SK-N-SH (cell line): ENCODE data around the gene PFKM. TPM values are rescaled to one million over a fixed set of nuclear protein-coding genes. Genes with fewer than 3 reads are reported as not detected.
A peak's percentile ranks its signal among the peaks of the same experiment; 100 is the strongest.

ENCODE experiments used
- CTCF ChIA-PET: fragments of 300-600, 350-600 bp; formaldehyde crosslinking; extraction: SDS; loops from one replicate; lab custom pipeline; 2021; lab: Yijun Ruan, JAX
- POLR2A ChIA-PET: fragments of 350-600 bp; sonication (Branson Sonifier 250); formaldehyde crosslinking; extraction: SDS; loops from one replicate; lab custom pipeline; 2020; ENCODE audit warnings: antibody characterized with exemption, inconsistent platforms; lab: Yijun Ruan, JAX
- DNase-seq: peaks from one replicate; pipeline ENCODE4 v3.0.0; 2012
- H2AFZ ChIP-seq: fragments of 200-600 bp; sonication (generic); 2 replicates; pipeline ENCODE4 v1.8.1; 2016; ENCODE audit warnings: antibody characterized with exemption, mild to moderate bottlenecking, low read depth
- H3F3A ChIP-seq: fragments of 200-600 bp; sonication (generic); replicated peaks from 2 replicates; pipeline ENCODE3; 2016; ENCODE audit warnings: antibody characterized with exemption, mild to moderate bottlenecking; ENCODE audit not compliant: insufficient read depth
- H3K27ac ChIP-seq, 2 experiments: fragments of 200-500 bp in 1 of 2; fragments of 200-600 bp in 1 of 2; sonication (Bioruptor generic) in 1 of 2; sonication (generic), shearing (Covaris generic) in 1 of 2; 2 replicates each; pipeline versions ENCODE4 v1.5.1 to v1.6.1; 2014 to 2016; ENCODE audit warnings: low read depth in 2 of 2, inconsistent platforms in 1 of 2, low read length in 1 of 2, mild to moderate bottlenecking in 1 of 2, mixed read lengths in 1 of 2
- H3K27me3 ChIP-seq: fragments of 200-600 bp; sonication (generic), shearing (Covaris generic); 2 replicates; pipeline ENCODE4 v1.6.1; 2016; ENCODE audit warnings: mixed run types; ENCODE audit not compliant: insufficient read depth
- H3K36me3 ChIP-seq, 2 experiments: fragments of 200-500 bp in 1 of 2; fragments of 200-600 bp in 1 of 2; sonication (Bioruptor generic) in 1 of 2; sonication (generic) in 1 of 2; replicated peaks in 1 of 2; 2 replicates each; pipeline versions ENCODE3 to v1.5.1; 2014 to 2016; ENCODE audit warnings: low read length in 1 of 2, mild to moderate bottlenecking in 1 of 2; ENCODE audit not compliant: insufficient read depth in 2 of 2, control insufficient read depth in 1 of 2
- H3K4me1 ChIP-seq, 2 experiments: fragments of 200-500 bp in 1 of 2; fragments of 200-600 bp in 1 of 2; sonication (Bioruptor generic) in 1 of 2; sonication (generic), shearing (Covaris generic) in 1 of 2; 2 replicates each; pipeline versions ENCODE4 v1.5.1 to v1.6.1; 2014 to 2016; ENCODE audit warnings: low read depth in 1 of 2, low read length in 1 of 2, mixed run types in 1 of 2; ENCODE audit not compliant: insufficient read depth in 2 of 2, control insufficient read depth in 1 of 2
- H3K4me2 ChIP-seq: fragments of 200-600 bp; sonication (generic), shearing (Covaris generic); 2 replicates; pipeline ENCODE4 v1.6.1; 2017; ENCODE audit warnings: mixed run types
- H3K4me3 ChIP-seq, 2 experiments: fragments of 200-500 bp in 1 of 2; fragments of 200-600 bp in 1 of 2; sonication (Bioruptor generic) in 1 of 2; sonication (generic), shearing (Covaris generic) in 1 of 2; 2 replicates each; pipeline versions ENCODE4 v1.5.1 to v1.8.1; 2014 to 2016; ENCODE audit warnings: low read depth in 2 of 2, inconsistent platforms in 1 of 2, low read length in 1 of 2, mild to moderate bottlenecking in 1 of 2, mixed read lengths in 1 of 2, moderate library complexity in 1 of 2
- H3K79me2 ChIP-seq: fragments of 200-600 bp; sonication (generic); 2 replicates; pipeline ENCODE4 v1.8.1; 2017; ENCODE audit warnings: mild to moderate bottlenecking; ENCODE audit not compliant: insufficient read depth
- H3K9ac ChIP-seq: fragments of 200-600 bp; sonication (generic); 2 replicates; pipeline ENCODE4 v1.6.1; 2017; ENCODE audit warnings: mixed run types
- H3K9me2 ChIP-seq: fragments of 200-600 bp; sonication (generic); 2 replicates; pipeline ENCODE4 v1.6.1; 2017; ENCODE audit warnings: mixed run types
- H3K9me3 ChIP-seq: fragments of 200-600 bp; sonication (generic); 2 replicates; pipeline ENCODE4 v1.6.1; 2017; ENCODE audit warnings: mixed run types, mild to moderate bottlenecking, moderate library complexity
- H4K20me1 ChIP-seq: fragments of 200-600 bp; sonication (generic); 2 replicates; pipeline ENCODE4 v1.6.1; 2017; ENCODE audit warnings: mild to moderate bottlenecking, mixed run types; ENCODE audit not compliant: insufficient read depth
- CHD2 ChIP-seq: fragments of 150-350 bp; IDR thresholded peaks from 2 replicates; pipeline ENCODE4 v1.6.1; 2018; ENCODE audit warnings: low read length; ENCODE audit not compliant: partially characterized antibody
- CTCF ChIP-seq: fragments of 200-600 bp; sonication (generic); IDR thresholded peaks from 2 replicates; pipeline ENCODE4 v1.6.1; 2017; ENCODE audit warnings: antibody characterized with exemption, mild to moderate bottlenecking, moderate library complexity
- ELF1 ChIP-seq: IDR thresholded peaks from 2 replicates; pipeline ENCODE4 v1.4.0; 2012
- EZH2phosphoT487 ChIP-seq: fragments of 200-600 bp; sonication (generic); IDR thresholded peaks from 2 replicates; pipeline ENCODE4 v1.6.1; 2017; ENCODE audit warnings: low read depth, mixed run types, mild to moderate bottlenecking, antibody characterized with exemption, moderate library complexity, borderline replicate concordance
- FOXJ3 ChIP-seq: sonication (generic); formaldehyde crosslinking; IDR thresholded peaks from 2 replicates; pipeline ENCODE4 v1.5.1; 2020; ENCODE audit warnings: mild to moderate bottlenecking, missing genetic modification reagents
- FOXM1 ChIP-seq: IDR thresholded peaks from 2 replicates; pipeline ENCODE4 v1.4.0; 2012; ENCODE audit warnings: low read depth, mild to moderate bottlenecking
- GABPA ChIP-seq: IDR thresholded peaks from 2 replicates; pipeline ENCODE4 v1.4.0; 2012; ENCODE audit warnings: low read depth, mild to moderate bottlenecking
- GATA2 ChIP-seq: sonication (generic); formaldehyde crosslinking; IDR thresholded peaks from 2 replicates; pipeline ENCODE4 v1.5.0; 2020; ENCODE audit warnings: mild to moderate bottlenecking, missing genetic modification reagents
- IRF3 ChIP-seq: fragments of 150-350 bp; IDR thresholded peaks from 2 replicates; pipeline ENCODE4 v1.6.1; 2016; ENCODE audit warnings: mild to moderate bottlenecking, low read depth, low read length
- MEF2A ChIP-seq: IDR thresholded peaks from 2 replicates; pipeline ENCODE4 v1.4.0; 2012; ENCODE audit warnings: low read depth, borderline replicate concordance
- NRF1 ChIP-seq: IDR thresholded peaks from 2 replicates; pipeline ENCODE4 v1.6.1; 2012; ENCODE audit warnings: low read depth, mild to moderate bottlenecking, low read length
- POLR2AphosphoS5 ChIP-seq: IDR thresholded peaks from 2 replicates; pipeline ENCODE4 v1.6.1; 2012; ENCODE audit warnings: low read depth, low read length
- RAD21 ChIP-seq: IDR thresholded peaks from 2 replicates; pipeline ENCODE4 v1.6.1; 2012; ENCODE audit warnings: mild to moderate bottlenecking, low read length
- RCOR1 ChIP-seq: fragments of 150-350 bp; IDR thresholded peaks from 2 replicates; pipeline ENCODE4 v1.6.1; 2017; ENCODE audit warnings: antibody characterized with exemption, low read length
- RFX5 ChIP-seq: IDR thresholded peaks from 2 replicates; pipeline ENCODE4 v1.6.1; 2012; ENCODE audit warnings: mild to moderate bottlenecking, improper control_type of control experiment, low read length
- RXRA ChIP-seq: IDR thresholded peaks from 2 replicates; pipeline ENCODE4 v1.4.0; 2012; ENCODE audit warnings: low read depth, mild to moderate bottlenecking, borderline replicate concordance
- SIN3A ChIP-seq: IDR thresholded peaks from 2 replicates; pipeline ENCODE4 v1.6.1; 2012; ENCODE audit warnings: low read depth, mild to moderate bottlenecking, low read length, moderate library complexity, borderline replicate concordance
- SMC3 ChIP-seq: IDR thresholded peaks from 2 replicates; pipeline ENCODE4 v1.6.1; 2012; ENCODE audit warnings: low read depth, low read length, improper control_type of control experiment
- TCF12 ChIP-seq: IDR thresholded peaks from 2 replicates; pipeline ENCODE4 v1.4.0; 2012
- USF1 ChIP-seq: IDR thresholded peaks from 2 replicates; pipeline ENCODE4 v1.4.0; 2012; ENCODE audit warnings: low read depth, borderline replicate concordance
- USF2 ChIP-seq: fragments of 150-350 bp; IDR thresholded peaks from 2 replicates; pipeline ENCODE4 v1.6.1; 2017; ENCODE audit warnings: antibody characterized with exemption, low read length, low read depth, borderline replicate concordance
- WGBS: methylation state at CpG from one replicate; pipeline ENCODE4 v1.1.6; 2017; ENCODE audit warnings: low lambda C conversion rate; 5-methylcytosine and 5-hydroxymethylcytosine counted together
- polyA plus RNA-seq, 3 experiments: library from polyadenylated mRNA; depleted of rRNA; stranded (reverse); fragments of >200 nt; gene quantifications; 2 replicates each; pipeline ENCODE4 v1.2.3, GENCODE V29; 2012

Gene PFKM
- polyA plus RNA-seq, 1 of the 3 experiments (the other 2 are of a cell fraction), result 85.0 TPM

- TF ChIP-seq NRF1 (peak; percentile 93), USF1 (no peak), EZH2phosphoT487 (no peak), MEF2A (no peak), GATA2 (CRISPR knock-in tag) (no peak), FOXJ3 (CRISPR knock-in tag) (peak; percentile 62; the same call in 1 of the 2 replicates), CTCF (peak; percentile 49), RFX5 (0 out of 2 replicates have a peak, but pooled peaks have one; percentile 46), RCOR1 (no peak), RXRA (no peak)
Measured at GRCh38 chr12:48157018-48157888, 38.1 kb downstream of the PFKM start, which contains the start of gene ASB8 (continued).

GRCh38 chr12:48157889-48158370, 38.8 kb downstream of the PFKM start:
- Histone ChIP-seq H4K20me1 (no peaks in the 10 kb centered on the region), H3K79me2 (peaks cover 22% of the 10 kb centered on the region), H3F3A (no peaks in the 10 kb centered on the region), H3K4me2 (peak overlapping the region; percentile 75), H3K9me3 (no peaks in the 10 kb centered on the region), H3K27ac (peak overlapping the region; percentile 59 to 92; a peak in 3 of 4 replicates), H3K4me1 (peaks cover 0 to 8% of the 10 kb centered on the region in 2 experiments; a peak in 2 of 4 replicates), H3K9me2 (no peaks in the 10 kb centered on the region), H2AFZ (peak overlapping the region; percentile 97), H3K36me3 (peaks cover 0 to 11% of the 10 kb centered on the region in 2 experiments), H3K4me3 (peak overlapping the region; percentile 91 to 97), H3K9ac (peak overlapping the region; percentile 44), H3K27me3 (no peaks in the 10 kb centered on the region)
- no peak for DNase-seq
- CTCF ChIA-PET, result interaction anchor here (0.7 to 4.1 kb wide), 14 partner anchors 10 to 460 kb away, joined by 3 to 18 read pairs (median 4); partner anchors contain the start of gene SENP1
- POLR2A ChIA-PET, result interaction anchor here (1.4 to 1.9 kb wide), 3 partner anchors 25 to 52 kb away, joined by 5 to 11 read pairs (median 8); partner anchors contain the start of genes CCDC184, PFKM and SENP1
- WGBS, result 70% methylated on average over 3 of the region's 3 CpGs
- TF ChIP-seq USF2, result no peak
- no peak for TF ChIP-seq MEF2A
- no peak for TF ChIP-seq GABPA
- no peak for TF ChIP-seq GATA2 (CRISPR knock-in tag)
- TF ChIP-seq SMC3, result no peak
- TF ChIP-seq POLR2AphosphoS5, result no peak
- no peak for TF ChIP-seq SIN3A
- no peak for TF ChIP-seq CHD2
- TF ChIP-seq USF1, result no peak
- no peak for TF ChIP-seq RXRA
- no peak for TF ChIP-seq FOXJ3 (CRISPR knock-in tag)
- no peak for TF ChIP-seq TCF12
- no peak for TF ChIP-seq IRF3
- no peak for TF ChIP-seq RAD21
- TF ChIP-seq RFX5, result no peak
- TF ChIP-seq FOXM1, result no peak
- TF ChIP-seq ELF1, result no peak
